ENCODE data around the gene CEP170B. TPM values are rescaled to one million over a fixed set of nuclear protein-coding genes. Genes with fewer than 3 reads are reported as not detected.

The CEP170B gene
- total and polyA plus RNA-seq, 2 of the 13 experiments (the other 11 are each of a cell fraction or from before 2014, with no cell fraction given), result 4.3 to 8.8 TPM

- TF ChIP-seq MYPOP (CRISPR knock-in tag; IDR thresholded peaks at IDR 0.05) (0 out of 2 replicates have a peak, but pooled peaks have one; percentile 52), NCOA2 (CRISPR knock-in tag; IDR thresholded peaks at IDR 0.05) (0 out of 2 replicates have a peak, but pooled peaks have one; percentile 17), FOXP4 (CRISPR knock-in tag; IDR thresholded peaks at IDR 0.05) (0 out of 2 replicates have a peak, but pooled peaks have one; percentile 30), MAF1 (CRISPR knock-in tag; IDR thresholded peaks at IDR 0.05; ENCODE audit: borderline replicate concordance) (no peak), ZNF780A (CRISPR knock-in tag; IDR thresholded peaks at IDR 0.05) (no peak), BRD4 (CRISPR knock-in tag; IDR thresholded peaks at IDR 0.05) (no peak), ZNF800 (CRISPR knock-in tag; IDR thresholded peaks at IDR 0.05) (peak; percentile 75), TFE3 (CRISPR knock-in tag; IDR thresholded peaks at IDR 0.05) (no peak), SUZ12 (IDR thresholded peaks at IDR 0.05; ENCODE audit: low read depth, low read length) (no peak), PTBP1 (IDR thresholded peaks at IDR 0.05; ENCODE audit: low read depth, low read length, poor library complexity, severe bottlenecking) (no peak), ZNF10 (CRISPR knock-in tag; IDR thresholded peaks at IDR 0.05; ENCODE audit: borderline replicate concordance, low read depth) (no peak), NFIC (IDR thresholded peaks at IDR 0.05; ENCODE audit: low read length) (no peak), KLF11 (CRISPR knock-in tag; IDR thresholded peaks at IDR 0.05) (no peak; the same call in 1 of the 2 replicates), ZNF292 (CRISPR knock-in tag; IDR thresholded peaks at IDR 0.05; ENCODE audit: borderline replicate concordance, low read depth) (peak; percentile 70; the same call in 1 of the 2 replicates), PATZ1 (CRISPR knock-in tag; IDR thresholded peaks at IDR 0.05) (peak; percentile 84), ZNF503 (CRISPR knock-in tag; IDR thresholded peaks at IDR 0.05) (no peak), ZNF468 (CRISPR knock-in tag; IDR thresholded peaks at IDR 0.05) (no peak), SATB2 (CRISPR knock-in tag; IDR thresholded peaks at IDR 0.05) (no peak), ZNF331 (CRISPR knock-in tag; IDR thresholded peaks at IDR 0.05) (peak; percentile 84; the same call in 1 of the 2 replicates), ARNT2 (CRISPR knock-in tag; IDR thresholded peaks at IDR 0.05; ENCODE audit: low read depth) (no peak)
Observed at GRCh38 chr14:104820669-104821228, 44.3 kb upstream of the CEP170B start (continued).
